Fibroblast of villous mesenchyme (primary cell): ENCODE data around the gene PPEF2. TPM values are rescaled to one million over a fixed set of nuclear protein-coding genes. Genes with fewer than 3 reads are reported as not detected.

Experiments used
- DNase-seq: peaks from one replicate; pipeline ENCODE4 v3.0.0-alpha.2; 2010; ENCODE audit warnings: low read depth
- H3K4me3 ChIP-seq: 2 replicates; pipeline ENCODE4 v1.5.1; 2011; ENCODE audit warnings: low read depth, mild to moderate bottlenecking, low read length
- CTCF ChIP-seq: IDR thresholded peaks from 2 replicates; pipeline ENCODE4 v1.5.1; 2012; ENCODE audit warnings: low read depth, mild to moderate bottlenecking, low read length; ENCODE audit not compliant: insufficient read depth
- total RNA-seq: library from RNA; depleted of rRNA; stranded (reverse); fragments of >200 nt; gene quantifications from 2 replicates; pipeline ENCODE4 v1.2.3, GENCODE V29; 2012

Gene PPEF2
- total RNA-seq, 1 donor, result under 0.01 TPM

GRCh38 chr4:75880278-75880677 is 22.0 kb downstream of the PPEF2 start:
- peak; percentile 38 for DNase-seq
- TF ChIP-seq CTCF, result no peak
- H3K4me3 ChIP-seq, result no peak overlapping the region

- no peak overlapping the region for H3K4me3 ChIP-seq
- no peak for TF ChIP-seq CTCF
- DNase-seq, result no peak
These were observed 24.0 kb downstream of the PPEF2 start for GRCh38 chr4:75878246-75878756.

- no peak overlapping the region for H3K4me3 ChIP-seq
- TF ChIP-seq CTCF, result no peak
- no peak for DNase-seq
These were observed 26.0 kb downstream of the PPEF2 start for GRCh38 chr4:75876218-75876617.

- no peak for DNase-seq
- H3K4me3 ChIP-seq, result no peak overlapping the region
- TF ChIP-seq CTCF, result no peak
These were observed 33.2 kb downstream of the PPEF2 start for GRCh38 chr4:75869100-75869499.

GRCh38 chr4:75867130-75867529 is 35.1 kb downstream of the PPEF2 start:
- no peak overlapping the region for H3K4me3 ChIP-seq
- no peak for DNase-seq
- no peak for TF ChIP-seq CTCF

- H3K4me3 ChIP-seq, result no peak overlapping the region
- no peak for TF ChIP-seq CTCF
- no peak for DNase-seq
These were observed 41.6 kb downstream of the PPEF2 start for GRCh38 chr4:75860606-75861005.

GRCh38 chr4:75858721-75859120 is 43.5 kb downstream of the PPEF2 start:
- DNase-seq, result no peak
- no peak for TF ChIP-seq CTCF
- no peak overlapping the region for H3K4me3 ChIP-seq
